GM21381 (cell line): ENCODE results near the gene DAPK2.
"Not testable (repeated sequence)": the region's sequence is repeated elsewhere in the genome, so short reads cannot be mapped to it uniquely, and the experiment has no call there.

ENCODE experiments used
- ATAC-seq: cut with Tn5 transposase; IDR thresholded peaks from one replicate; pipeline ENCODE4 v1.9.1; 2021; ENCODE audit warnings: mild to moderate bottlenecking, moderate library complexity; ENCODE audit not compliant: unreplicated experiment

Gene DAPK2

GRCh38 chr15:63899606-63900005 is 146.7 kb downstream of the DAPK2 start:
- not testable (repeated sequence) for ATAC-seq

- ATAC-seq, result no peak
These were observed 147.1 kb downstream of the DAPK2 start for GRCh38 chr15:63899193-63899592.

- peak; percentile 77 for ATAC-seq
These were observed 149.8 kb downstream of the DAPK2 start for GRCh38 chr15:63896336-63897115.

- ATAC-seq, result no peak
These were observed 150.5 kb downstream of the DAPK2 start for GRCh38 chr15:63895787-63896218.

- no peak for ATAC-seq
These were observed 151.1 kb downstream of the DAPK2 start for GRCh38 chr15:63895194-63895593.

GRCh38 chr15:63894662-63894949 is 151.7 kb downstream of the DAPK2 start:
- ATAC-seq, result no peak

- ATAC-seq, result no peak
These were observed 152.2 kb downstream of the DAPK2 start for GRCh38 chr15:63893866-63894661.

- ATAC-seq, result no peak
These were observed 153.4 kb downstream of the DAPK2 start for GRCh38 chr15:63892794-63893441.

GRCh38 chr15:63891768-63892133 is 154.5 kb downstream of the DAPK2 start:
- ATAC-seq, result no peak

GRCh38 chr15:63891079-63891767 is 155.1 kb downstream of the DAPK2 start:
- no peak for ATAC-seq

GRCh38 chr15:63890617-63891016 is 155.7 kb downstream of the DAPK2 start:
- no peak for ATAC-seq

- no peak for ATAC-seq
These were observed 156.5 kb downstream of the DAPK2 start for GRCh38 chr15:63889831-63890230.

GRCh38 chr15:63888823-63889222 is 157.5 kb downstream of the DAPK2 start:
- ATAC-seq, result no peak

GRCh38 chr15:63888146-63888545 is 158.1 kb downstream of the DAPK2 start:
- ATAC-seq, result no peak

GRCh38 chr15:63887630-63888029 is 158.7 kb downstream of the DAPK2 start:
- no peak for ATAC-seq

GRCh38 chr15:63884953-63885352 is 161.3 kb downstream of the DAPK2 start:
- ATAC-seq, result no peak

GRCh38 chr15:63881431-63881830 is 164.9 kb downstream of the DAPK2 start:
- no peak for ATAC-seq

- ATAC-seq, result no peak
These were observed 165.5 kb downstream of the DAPK2 start for GRCh38 chr15:63880744-63881143.

- no peak for ATAC-seq
These were observed 166.3 kb downstream of the DAPK2 start for GRCh38 chr15:63879995-63880394.

GRCh38 chr15:63879211-63879610 is 167.1 kb downstream of the DAPK2 start:
- ATAC-seq, result no peak

GRCh38 chr15:63877713-63878271 is 168.5 kb downstream of the DAPK2 start:
- ATAC-seq, result no peak
